ENCODE data around the gene C2CD3.

DNA sequence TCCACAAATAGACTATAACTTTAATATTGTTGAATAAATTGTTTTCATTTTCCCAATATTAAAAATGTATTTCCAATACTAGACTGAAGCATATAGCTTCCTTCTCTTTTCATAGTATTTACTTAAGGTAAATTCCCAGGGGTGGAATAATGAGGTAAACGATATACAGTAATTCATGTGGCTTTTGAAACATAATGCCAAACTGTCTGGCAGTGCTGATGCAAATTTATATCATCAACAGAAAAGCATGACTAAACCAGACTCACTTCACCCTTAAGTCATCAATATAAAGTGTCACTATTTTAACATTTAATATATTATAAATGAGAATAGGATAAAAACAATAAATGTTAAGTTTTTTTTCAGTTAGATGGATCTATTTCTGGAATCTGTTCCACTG lies 13.6 kb downstream of the C2CD3 start:
- no peak for TF ChIP-seq EZH2 (IDR thresholded peaks at IDR 0.05; ENCODE audit: insufficient read depth, poor library complexity, severe bottlenecking)
- TF ChIP-seq EZH2phosphoT487 (IDR thresholded peaks at IDR 0.05; ENCODE audit: insufficient read depth, low read depth): no peak
